ENCODE results near the gene ZNF547.
A peak's percentile ranks its signal among the peaks of the same experiment; 100 is the strongest.
"Not testable (repeated sequence)": the region's sequence is repeated elsewhere in the genome, so short reads cannot be mapped to it uniquely, and the experiment has no call there.

ZNF547 gene

GRCh38 chr19:57363688-57364181 lies 384 bp downstream of the ZNF547 start:
- H3K4me3 ChIP-seq (replicated peaks; ENCODE audit: low read depth, low read length): peak overlapping the region; percentile 91
- peak; percentile 21 for DNase-seq (ENCODE audit: low read depth)
- TF ChIP-seq CTCF (IDR thresholded peaks at IDR 0.05; ENCODE audit: low read length, missing control alignments): no peak

GRCh38 chr19:57366776-57367175 lies 3.4 kb downstream of the ZNF547 start:
- DNase-seq (ENCODE audit: low read depth): no peak
- TF ChIP-seq CTCF (IDR thresholded peaks at IDR 0.05; ENCODE audit: low read length, missing control alignments): no peak
- H3K4me3 ChIP-seq (replicated peaks; ENCODE audit: low read depth, low read length): no peak overlapping the region

GRCh38 chr19:57374179-57374578 lies 10.8 kb downstream of the ZNF547 start:
- no peak for TF ChIP-seq CTCF (IDR thresholded peaks at IDR 0.05; ENCODE audit: low read length, missing control alignments)
- DNase-seq (ENCODE audit: low read depth): no peak
- no peak overlapping the region for H3K4me3 ChIP-seq (replicated peaks; ENCODE audit: low read depth, low read length)

- not testable (repeated sequence) for DNase-seq (ENCODE audit: low read depth); H3K4me3 ChIP-seq (replicated peaks; ENCODE audit: low read depth, low read length)
Observed at GRCh38 chr19:57374647-57375046, 11.3 kb downstream of the ZNF547 start.

- H3K4me3 ChIP-seq (replicated peaks; ENCODE audit: low read depth, low read length): no peak overlapping the region
- TF ChIP-seq CTCF (IDR thresholded peaks at IDR 0.05; ENCODE audit: low read length, missing control alignments): no peak
- no peak for DNase-seq (ENCODE audit: low read depth)
Observed at GRCh38 chr19:57376151-57376550, 12.8 kb downstream of the ZNF547 start.

- no peak for DNase-seq (ENCODE audit: low read depth)
- no peak overlapping the region for H3K4me3 ChIP-seq (replicated peaks; ENCODE audit: low read depth, low read length)
- TF ChIP-seq CTCF (IDR thresholded peaks at IDR 0.05; ENCODE audit: low read length, missing control alignments): no peak
Observed at GRCh38 chr19:57377498-57378146, 14.3 kb downstream of the ZNF547 start.

GRCh38 chr19:57380923-57381322 lies 17.6 kb downstream of the ZNF547 start:
- TF ChIP-seq CTCF (IDR thresholded peaks at IDR 0.05; ENCODE audit: low read length, missing control alignments): no peak
- no peak for DNase-seq (ENCODE audit: low read depth)

More at GRCh38 chr19:57380923-57381322, 17.6 kb downstream of the ZNF547 start:
- no peak overlapping the region for H3K4me3 ChIP-seq (replicated peaks; ENCODE audit: low read depth, low read length)

Data from fibroblast of pulmonary artery (primary cell).